GM19395 (cell line): ENCODE results near the gene DUSP14.
"Not testable (repeated sequence)": the region's sequence is repeated elsewhere in the genome, so short reads cannot be mapped to it uniquely, and the experiment has no call there.

ENCODE experiments used
- ATAC-seq: cut with Tn5 transposase; IDR thresholded peaks from one replicate; pipeline ENCODE4 v1.9.1; 2021; ENCODE audit warnings: mild to moderate bottlenecking, moderate library complexity; ENCODE audit not compliant: unreplicated experiment

DUSP14 gene, protein sequence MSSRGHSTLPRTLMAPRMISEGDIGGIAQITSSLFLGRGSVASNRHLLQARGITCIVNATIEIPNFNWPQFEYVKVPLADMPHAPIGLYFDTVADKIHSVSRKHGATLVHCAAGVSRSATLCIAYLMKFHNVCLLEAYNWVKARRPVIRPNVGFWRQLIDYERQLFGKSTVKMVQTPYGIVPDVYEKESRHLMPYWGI

GRCh38 chr17:37489197-37490001, at the start of gene DUSP14:
Gene DUSP14 (plus strand): TSS chr17:37489891. CDS start chr17:37512273, 22,382 bp downstream.
- peak; percentile 67 for ATAC-seq

DNA sequence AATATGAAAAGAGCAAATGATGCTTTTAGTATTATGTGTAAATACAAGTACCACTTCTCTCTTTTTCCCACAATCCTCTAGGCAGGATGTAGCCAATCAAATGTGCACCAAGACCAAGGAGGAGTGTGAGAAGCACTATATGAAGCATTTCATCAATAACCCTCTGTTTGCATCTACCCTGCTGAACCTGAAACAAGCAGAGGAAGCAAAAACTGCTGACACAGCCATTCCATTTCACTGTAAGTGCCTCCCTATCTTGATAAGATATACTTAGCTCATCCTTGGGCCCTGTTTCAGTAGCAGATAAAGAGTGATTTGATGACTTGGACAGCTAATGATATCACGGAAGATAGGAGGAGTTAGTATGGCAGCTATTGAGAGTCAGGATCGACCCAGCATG, 49.3 kb upstream of the DUSP14 start:
- ATAC-seq = no peak

- ATAC-seq = not testable (repeated sequence)
Measured at GRCh38 chr17:37441369-37442014, 48.2 kb upstream of the DUSP14 start.

DNA sequence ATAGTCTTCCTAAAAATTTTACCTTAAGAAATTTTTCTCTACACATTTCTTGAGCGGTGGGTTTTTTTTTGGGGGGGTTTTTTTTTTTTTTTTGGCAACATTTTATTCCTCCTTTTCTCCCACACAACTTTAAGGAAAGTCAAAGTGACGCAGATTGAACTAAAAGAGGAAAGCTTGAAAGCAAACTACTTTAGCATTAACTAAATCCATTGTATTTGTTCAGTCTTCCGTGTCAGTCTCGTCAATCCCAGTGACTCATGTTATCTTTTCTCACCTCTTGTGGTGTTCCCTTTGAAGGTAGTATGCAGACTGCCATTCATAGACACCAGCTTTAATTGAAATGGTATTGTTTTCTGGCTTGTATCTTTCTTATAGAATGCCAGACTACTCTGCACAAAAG, 43.7 kb upstream of the DUSP14 start:
- ATAC-seq = no peak

- no peak for ATAC-seq
Measured at GRCh38 chr17:37447641-37448040, 42.0 kb upstream of the DUSP14 start.

GRCh38 chr17:37450112-37450511, 39.6 kb upstream of the DUSP14 start:
- no peak for ATAC-seq

DNA sequence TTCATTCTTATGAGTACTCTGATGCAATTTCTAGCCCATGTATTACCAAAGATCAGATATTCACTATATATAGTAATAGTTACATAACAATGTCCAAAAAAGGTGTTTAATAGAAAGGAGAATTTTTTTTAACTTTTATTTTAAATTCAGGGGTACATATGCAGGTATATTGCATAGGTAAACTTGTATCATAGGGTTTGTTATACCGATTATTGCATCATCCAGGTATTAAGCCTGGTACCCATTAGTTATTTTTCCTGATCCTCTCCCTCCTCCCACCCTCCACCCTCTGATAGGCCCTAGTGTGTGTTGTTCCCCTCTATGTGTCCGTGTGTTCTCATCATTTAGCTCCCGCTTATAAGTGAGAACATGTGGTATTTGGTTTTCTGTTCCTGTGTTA, 31.9 kb upstream of the DUSP14 start:
- ATAC-seq = not testable (repeated sequence)

DNA sequence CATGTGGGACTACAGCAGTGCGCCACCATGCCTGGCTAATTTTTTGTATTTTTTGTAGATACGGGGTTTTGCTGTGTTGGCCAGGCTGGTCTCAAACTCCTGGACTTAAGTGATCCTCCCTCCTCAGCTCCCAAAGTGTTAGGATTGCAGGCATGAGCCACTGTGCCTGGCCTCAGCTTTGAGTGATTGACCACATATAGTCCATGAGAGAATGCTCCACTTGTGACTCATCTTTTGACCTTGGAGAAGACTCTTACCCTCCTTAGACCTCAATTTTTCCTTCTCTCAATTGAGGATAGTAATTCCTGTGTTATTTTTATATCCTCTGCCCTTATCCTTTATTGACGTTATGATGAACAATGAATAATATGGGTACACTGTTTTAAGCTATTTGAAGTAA, 30.9 kb upstream of the DUSP14 start:
- ATAC-seq = no peak

DNA sequence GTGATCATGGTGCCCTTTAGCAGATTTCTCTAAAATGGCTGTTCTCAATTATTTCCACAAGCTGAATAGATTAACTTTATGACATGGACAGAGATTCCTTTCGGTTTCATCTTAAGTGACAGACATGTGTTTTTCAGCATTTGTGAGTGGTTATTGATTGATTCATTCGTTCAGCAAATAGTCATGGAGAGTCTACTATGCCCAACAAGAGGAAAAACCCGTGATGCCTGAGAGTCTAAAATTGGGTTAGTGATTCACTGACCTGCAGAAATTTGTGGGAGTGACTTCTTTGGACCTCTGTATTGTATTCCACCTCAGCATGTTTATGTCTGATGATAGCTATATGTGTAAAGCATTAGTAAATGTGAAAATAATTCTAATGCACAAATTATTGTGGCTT, 28.0 kb upstream of the DUSP14 start:
- no peak for ATAC-seq

DNA sequence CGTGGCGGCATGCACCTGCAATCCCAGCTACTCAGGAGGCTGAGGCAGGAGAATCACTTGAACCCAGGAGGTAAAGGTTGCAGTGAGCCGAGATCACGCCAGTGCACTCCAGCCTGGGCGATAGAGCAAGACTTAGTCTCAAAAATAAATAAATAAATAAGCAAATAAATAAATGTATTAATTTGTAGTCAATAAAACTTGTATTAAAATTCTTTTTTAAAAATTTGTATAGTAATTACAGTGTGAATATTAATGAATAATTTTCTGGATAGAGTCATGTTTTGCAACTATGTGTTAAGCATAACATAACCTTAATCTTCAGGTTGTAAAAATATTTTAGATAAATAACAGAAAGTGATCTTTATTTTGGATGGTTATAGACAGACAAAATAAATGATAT, 27.2 kb upstream of the DUSP14 start:
- no peak for ATAC-seq

GRCh38 chr17:37463039-37463438, 26.7 kb upstream of the DUSP14 start:
- no peak for ATAC-seq

- no peak for ATAC-seq
Measured at GRCh38 chr17:37465069-37465616, 24.5 kb upstream of the DUSP14 start.

DNA sequence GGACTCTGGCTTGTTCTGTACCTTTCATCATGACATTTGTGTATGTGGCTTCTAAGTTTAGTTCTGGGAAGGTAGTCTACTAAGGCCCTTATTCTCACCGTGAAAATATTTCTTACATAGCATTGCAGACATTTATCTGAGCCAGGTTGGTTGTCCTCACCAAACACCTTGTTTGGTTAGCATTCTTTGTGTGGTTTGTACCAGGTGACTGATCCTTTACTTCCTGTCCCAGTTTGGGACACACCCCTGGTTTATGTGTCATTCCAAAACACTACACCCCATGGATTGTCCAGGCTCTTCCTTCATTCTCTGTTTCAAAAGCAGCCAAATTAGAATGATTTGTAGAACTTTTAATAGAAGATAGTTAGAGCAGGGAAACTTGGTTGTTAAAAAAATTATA, 23.2 kb upstream of the DUSP14 start:
- ATAC-seq = no peak

DNA sequence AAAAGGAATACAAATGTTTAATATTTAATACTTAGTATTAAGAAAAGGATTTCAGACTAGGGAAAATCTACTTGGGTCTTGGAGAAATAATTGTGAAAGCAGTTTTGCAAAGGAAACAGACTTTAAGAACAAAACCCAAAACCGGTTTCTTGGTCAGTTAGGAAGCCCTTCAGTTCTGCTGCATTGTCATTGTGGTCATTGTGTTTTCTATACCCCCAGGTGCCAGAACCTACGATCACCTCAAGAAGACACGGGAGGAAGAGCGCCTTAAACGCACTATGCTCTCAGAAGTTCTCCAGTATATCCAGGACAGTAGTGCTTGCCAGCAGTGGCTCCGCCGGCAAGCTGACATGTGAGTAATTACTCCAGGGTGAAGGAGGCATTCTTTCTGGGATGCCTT, 19.5 kb upstream of the DUSP14 start:
- no peak for ATAC-seq

GRCh38 chr17:37475731-37476420, 13.8 kb upstream of the DUSP14 start:
- no peak for ATAC-seq

DNA sequence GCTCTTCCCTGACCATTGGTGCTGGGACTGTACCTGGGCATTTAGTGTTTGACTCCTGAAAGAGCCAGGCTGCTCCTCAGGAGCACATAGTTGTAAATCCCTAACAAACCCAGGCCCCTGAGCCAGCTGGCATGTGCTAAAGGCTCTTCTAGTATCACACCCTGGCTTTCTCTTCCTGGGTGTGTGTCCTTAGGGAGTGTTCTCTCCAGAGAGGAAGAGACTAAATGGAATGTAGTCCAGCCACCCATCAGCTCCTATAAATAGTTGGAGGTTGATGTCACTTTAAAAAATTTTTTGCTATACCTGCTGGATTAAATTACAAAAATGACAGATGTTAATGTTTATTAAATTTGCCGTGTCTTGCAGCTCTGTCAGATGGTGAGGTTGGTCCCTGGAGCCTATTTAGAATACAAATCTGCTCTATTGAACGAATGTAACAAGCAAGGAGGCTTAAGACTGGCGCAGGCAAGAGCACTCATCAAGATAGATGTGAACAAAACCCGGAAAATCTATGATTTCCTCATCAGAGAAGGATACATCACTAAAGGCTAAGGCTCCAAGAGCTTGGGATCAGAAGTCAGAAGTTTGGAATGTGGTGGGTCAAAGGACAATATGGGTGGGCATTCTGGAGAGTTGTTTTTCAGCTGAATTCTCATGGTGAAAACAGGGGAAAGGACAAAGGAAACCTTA, 13.1 kb upstream of the DUSP14 start:
- ATAC-seq = no peak

DNA sequence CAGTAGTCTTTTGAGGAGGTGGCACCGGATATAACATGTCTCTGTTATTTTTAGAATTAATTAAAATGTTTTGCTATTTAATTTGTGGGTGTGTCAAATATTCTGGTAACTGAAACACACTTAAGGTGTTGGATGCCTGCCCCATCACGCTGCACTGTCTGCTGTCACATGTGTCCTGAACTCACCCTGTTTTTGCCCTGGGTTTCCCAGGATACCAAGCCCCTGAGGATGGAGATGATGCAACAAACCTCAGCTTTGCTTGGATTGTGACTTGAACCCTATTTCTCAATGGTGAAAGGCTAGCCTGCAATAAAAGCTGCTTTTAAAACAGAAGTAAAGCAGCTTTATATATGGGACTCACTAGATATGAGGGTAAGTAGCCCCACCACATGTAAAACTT, 11.5 kb upstream of the DUSP14 start:
- ATAC-seq = no peak

- no peak for ATAC-seq
Measured at GRCh38 chr17:37479025-37479424, 10.7 kb upstream of the DUSP14 start.

DNA sequence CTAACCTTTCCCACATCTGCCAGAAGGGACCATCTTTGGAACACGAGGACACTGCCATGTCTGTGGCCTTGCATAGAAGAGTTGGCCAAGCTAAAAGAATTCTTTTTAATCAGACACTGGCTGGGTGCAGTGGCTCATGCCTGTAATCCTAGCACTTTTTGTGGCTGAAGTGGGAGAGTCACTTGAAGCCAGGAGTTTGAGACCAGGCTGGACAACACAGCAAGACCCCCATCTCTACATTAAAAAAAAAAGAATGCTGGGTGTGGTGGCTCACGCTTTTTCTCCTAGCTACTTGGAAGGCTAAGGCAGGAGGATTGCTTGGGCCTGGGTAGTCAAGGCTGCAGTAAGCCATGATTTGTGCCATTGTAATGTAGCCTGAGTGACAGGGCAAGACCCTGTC, 9.3 kb upstream of the DUSP14 start:
- no peak for ATAC-seq

- no peak for ATAC-seq
Measured at GRCh38 chr17:37481001-37481665, 8.6 kb upstream of the DUSP14 start.
